HTR-8/SVneo (cell line): ENCODE data around the gene CADM2.
"Not testable (repeated sequence)": the region's sequence is repeated elsewhere in the genome, so short reads cannot be mapped to it uniquely, and the experiment has no call there.

ENCODE experiments used
- DNase-seq: peaks from one replicate; pipeline ENCODE4 v3.0.0; 2011; ENCODE audit warnings: low spot score, mixed read lengths; ENCODE audit not compliant: insufficient read length
- FAIRE-seq: peaks from 2 replicates; lab custom pipeline; 2011; peaks lifted over from hg19 to GRCh38; lab: Jason Lieb, UNC

CADM2 gene

DNA sequence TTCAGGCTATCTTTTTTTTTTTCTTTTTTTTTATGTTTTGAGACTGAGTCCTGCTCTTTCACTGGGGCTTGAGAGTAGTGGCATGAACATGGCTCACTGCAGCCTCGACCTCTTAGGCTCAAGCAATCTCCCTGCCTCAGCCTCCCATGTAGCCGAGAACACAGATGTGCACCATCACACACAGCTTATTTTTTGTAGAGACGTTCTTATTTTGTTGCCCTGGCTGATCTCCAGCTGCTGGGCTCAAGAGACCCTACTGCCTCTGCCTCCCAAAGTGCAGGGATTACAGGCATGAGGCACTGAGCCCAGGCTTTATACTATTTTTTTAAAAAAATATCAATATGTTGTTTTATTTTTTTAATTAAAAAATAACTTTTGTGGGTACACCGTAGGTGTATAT, 467.3 kb downstream of the CADM2 start:
- FAIRE-seq = no peak
- DNase-seq = no peak

DNA sequence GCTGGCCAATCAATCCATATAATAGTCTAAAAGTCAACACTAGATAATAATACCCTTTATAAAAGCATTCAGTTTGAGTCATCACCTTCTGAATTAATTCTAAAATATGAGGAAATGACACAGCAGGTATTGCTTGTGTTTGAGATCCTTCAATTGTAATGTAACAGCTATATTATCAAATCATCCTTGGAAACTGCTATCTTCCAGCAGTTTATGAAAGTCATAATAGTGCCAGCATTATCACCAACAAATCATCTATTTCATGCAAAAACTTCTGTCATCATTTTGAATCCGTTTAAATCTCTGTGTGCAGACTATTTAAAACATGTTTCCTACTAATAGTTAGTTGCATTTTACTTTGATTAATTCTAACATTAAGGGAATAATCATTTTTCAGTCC, 468.7 kb downstream of the CADM2 start:
- FAIRE-seq = no peak
- DNase-seq = no peak

DNA sequence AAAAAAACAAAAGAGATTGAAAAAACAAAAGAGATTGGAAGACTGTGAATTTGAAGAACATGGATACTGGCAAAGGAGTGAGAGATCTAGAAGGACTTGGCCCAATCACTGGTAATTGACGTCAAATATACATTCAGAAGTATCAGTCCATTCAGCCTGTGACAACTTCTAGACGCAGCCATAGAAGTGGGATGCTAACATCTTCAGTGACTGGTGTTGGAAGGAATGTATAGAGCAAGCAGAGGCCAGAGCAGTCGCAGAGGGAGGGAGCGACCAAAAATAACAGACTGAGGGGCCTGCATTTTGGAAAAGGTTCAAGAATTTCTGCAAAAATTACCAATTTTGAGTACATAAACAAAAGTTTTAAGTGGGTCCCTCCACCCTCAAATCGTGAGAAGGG, 473.3 kb downstream of the CADM2 start:
- FAIRE-seq (no peak), DNase-seq (no peak)

DNA sequence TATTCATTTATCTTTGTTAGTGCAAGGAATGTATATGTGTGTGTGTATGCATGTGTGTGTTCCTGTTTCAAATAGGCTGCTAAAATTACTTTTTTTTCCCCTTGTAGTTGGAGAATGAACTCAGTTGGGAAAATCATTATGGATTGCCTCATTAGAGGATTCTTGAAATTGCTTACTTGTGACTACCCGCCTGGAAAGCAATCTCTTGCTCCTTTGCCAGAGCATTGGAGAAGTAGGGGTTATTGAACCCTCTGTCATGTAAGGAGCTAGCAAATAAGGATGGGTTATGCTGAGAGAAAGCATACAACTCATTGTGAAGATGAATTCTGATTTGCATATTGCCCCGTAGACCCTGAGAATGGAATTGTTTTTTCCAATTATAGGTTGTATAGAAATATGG, 474.5 kb downstream of the CADM2 start:
- DNase-seq (no peak), FAIRE-seq (no peak)

DNA sequence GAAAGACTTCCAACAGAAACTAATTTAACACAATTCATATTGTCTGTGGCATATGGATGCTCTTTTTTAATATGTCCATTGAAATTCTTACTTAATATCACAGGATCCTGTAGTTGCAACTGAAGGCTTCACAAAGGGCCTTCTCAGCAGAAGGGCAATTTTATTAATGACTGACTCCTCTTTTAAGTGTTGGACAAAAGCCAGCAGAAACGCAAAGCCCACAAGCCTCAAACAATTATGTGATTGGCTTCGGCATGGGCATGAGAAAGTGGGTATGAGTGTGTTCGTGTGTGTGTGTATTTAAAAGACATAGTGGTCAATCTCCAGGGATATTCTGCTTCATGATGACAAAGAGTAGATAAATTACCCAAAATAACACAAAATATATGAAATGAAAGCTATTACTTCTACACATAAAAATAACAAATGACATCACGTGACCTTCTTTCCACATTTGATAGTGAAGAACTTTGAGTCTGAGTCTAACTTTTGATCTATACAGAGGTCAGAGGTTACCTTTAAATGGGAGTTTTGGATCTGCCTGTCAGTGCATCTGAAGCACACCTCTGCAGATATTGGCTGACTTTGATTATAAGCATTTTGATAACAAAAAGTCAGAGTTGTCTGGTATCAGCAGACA, 496.9 kb downstream of the CADM2 start:
- DNase-seq (no peak), FAIRE-seq (no peak)

DNA sequence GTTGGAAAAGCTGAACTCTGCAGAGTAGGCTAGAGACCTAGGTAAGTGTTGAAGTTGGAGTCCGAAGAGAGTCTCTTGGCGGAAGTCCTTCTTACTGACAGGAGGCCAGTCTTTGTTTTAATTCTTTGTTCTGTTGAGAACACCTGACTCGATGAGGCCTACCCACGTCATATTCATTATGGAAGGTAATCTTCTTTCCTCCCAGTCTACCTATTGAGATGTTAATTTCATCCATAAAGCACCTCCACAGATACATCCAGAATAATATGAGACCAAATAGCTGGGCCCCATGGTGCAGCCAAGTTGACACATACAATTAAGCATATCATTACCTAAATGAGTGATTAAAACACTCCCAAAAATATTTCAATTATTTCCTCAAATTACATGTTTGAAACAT, 515.5 kb downstream of the CADM2 start:
- FAIRE-seq (no peak), DNase-seq (no peak)

DNA sequence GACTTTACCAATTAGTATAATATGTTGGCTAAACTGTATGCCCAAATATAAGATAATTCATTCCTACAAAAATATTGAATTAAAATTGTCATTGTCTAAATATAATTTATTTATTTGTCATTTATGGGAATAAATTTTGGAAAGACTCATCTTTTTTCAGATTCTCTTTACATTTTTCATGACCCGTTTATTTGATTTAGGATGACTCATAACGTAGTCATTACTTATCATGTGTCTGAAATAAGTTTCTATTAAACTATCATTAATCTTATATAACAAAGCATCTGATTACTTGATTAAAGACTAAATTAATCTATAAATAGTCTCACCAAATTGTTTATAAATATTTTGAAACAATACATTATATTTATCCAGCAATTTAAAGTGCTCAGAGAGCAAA, 516.6 kb downstream of the CADM2 start:
- no peak for FAIRE-seq

DNA sequence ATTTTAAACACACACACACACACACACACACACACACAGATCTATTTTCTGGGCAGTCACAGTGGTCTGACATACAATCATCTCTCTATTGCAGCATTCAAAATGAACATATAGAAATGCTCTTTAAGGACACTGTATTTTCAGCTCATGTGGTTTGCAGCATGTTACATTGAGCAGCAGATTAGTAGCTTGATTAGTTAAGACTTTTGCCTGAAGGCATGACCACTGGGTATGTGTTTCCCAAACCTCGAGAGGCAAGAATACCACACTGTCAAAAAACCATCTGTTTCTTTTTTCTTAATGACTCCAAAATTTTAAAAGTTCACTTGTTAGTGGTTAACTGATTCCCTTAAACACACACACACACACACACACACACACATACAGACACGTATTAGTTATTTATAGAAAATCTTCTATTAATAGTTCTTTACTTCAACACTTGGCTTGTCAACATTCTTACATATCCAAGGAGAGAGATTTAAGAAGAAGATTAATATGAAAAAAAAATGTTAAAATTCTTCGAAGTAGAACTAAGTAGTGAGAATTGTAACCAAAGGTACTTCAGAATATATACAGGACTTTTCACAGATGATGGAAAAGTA, 518.2 kb downstream of the CADM2 start:
- FAIRE-seq (no peak), DNase-seq (no peak)

More for the DNA sequence above, 516.6 kb downstream of the CADM2 start:
- DNase-seq = no peak

DNA sequence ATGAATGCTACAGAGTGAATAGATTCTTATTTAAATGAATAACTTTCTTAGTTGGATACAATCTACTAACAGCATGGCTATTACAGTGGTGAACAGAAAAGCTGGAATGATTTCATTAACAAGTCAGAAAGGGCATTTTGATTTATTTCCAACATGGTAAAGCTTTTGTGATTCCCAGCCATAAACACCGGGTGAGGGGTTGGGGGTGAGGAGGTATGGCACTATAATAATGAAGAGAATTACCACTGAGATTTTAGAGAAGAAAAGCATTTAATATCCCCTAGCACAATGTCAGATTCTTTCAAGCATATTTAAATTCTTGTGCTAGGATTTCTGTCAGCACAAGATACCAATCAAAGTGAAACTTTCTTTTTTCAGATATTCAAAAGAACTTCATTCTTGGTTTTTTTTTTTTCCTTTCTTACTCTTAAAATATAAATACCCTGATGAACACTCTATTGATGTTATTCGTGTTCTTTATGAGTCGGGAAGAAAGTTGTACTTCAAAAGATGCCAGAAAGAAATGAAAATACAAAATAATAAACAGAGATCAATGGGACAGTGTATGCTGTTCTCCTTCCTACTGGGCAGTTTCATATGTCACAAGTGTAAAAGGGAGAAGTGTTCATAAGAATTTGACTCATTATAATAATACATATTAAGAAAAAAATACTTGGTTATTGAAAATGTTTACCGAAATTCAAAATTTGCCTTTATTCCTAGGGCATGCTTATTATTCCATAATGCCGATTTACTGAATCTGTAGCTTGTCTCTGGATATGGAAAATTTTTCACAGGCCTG, 522.8 kb downstream of the CADM2 start:
- no peak for DNase-seq
- FAIRE-seq = no peak

DNA sequence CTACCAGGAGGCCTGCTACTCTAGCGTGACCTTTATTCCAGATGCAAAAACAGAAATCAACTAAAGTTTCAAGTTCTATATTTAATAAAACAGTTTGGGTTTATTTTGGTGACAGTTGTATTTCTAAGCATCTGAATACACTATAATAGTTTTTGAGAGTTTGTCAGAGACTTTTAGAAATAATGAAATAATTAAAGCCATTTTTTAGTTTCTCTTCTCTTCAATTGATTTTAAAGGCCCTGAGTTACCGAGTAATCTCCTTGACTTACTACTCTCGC, 523.4 kb downstream of the CADM2 start:
- FAIRE-seq (no peak), DNase-seq (no peak)

DNA sequence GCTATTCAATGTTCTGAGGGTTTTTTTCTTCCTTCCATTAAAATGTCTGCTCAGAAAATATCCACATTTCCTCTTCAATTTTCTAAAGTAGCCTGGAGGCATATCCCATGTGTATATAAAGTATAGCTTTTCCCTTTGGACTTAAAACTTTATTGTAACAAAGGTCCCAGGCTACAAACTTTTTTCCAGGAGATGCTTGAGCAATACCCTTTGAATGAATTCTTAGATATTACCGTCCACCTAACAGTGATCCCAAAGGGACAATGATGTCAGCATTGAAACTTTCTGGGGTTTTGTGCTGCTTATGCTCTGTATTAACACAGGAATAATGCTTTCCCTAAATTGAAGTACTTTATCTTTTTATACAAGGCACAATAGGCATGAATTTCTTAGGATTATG, 525.2 kb downstream of the CADM2 start:
- FAIRE-seq (no peak), DNase-seq (no peak)

DNA sequence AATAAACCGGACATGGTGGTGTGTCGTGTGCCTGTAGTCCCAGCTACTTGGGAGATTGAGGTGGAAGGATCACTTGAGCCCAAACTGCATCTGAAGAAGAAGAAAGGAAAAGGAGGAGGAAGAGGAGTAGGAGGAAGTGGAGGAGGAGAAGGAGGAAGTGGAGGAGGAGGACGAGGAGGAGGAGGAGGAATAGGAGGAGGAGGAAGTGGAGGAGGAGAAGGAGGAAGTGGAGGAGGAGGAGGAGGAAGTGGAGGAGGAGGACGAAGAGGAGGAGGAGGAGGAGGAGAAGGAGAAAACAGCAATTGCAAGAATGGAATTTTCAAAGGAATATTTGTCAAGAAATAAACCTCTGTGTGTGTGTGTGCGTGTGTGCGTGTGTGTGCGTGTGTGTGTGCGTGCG, 528.6 kb downstream of the CADM2 start:
- FAIRE-seq = no peak
- no peak for DNase-seq

DNA sequence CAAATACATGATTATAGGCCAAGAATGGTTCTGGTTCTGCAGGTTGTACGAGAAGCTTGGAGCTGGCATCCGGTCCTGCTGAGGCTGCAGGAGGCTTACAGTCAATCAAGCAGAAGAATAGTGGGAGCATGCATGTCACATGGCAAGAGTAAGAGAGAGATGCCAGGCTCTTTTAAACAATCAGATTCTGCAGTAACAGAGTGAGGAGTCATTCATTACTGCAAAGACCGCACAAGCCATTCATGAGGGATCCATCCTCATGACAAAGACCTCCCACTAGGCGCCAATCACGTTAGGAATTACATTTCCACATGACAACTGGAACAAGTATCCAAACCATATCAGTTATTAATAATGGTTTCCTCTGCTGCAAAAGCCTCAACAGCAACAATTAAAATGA, 536.8 kb downstream of the CADM2 start:
- FAIRE-seq (no peak), DNase-seq (no peak)

DNA sequence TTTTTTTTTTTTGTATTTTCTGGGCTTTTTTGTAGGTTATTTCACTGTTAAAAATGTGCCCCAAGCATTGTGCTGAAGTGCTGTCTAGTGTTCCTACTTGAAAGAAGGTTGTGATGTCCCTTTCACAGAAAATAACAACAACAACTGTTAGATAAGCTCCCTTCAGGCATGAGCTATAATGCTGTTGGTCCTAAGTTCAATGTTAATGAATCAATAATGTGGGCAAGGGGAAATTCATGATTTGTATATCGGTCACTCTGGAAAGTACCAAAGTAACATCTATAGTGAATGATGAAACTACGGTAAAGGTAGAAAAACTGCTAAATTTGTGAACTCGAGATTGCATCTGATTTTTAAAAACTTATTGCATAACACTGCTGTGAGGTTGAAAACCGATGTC, 539.4 kb downstream of the CADM2 start:
- DNase-seq = no peak
- FAIRE-seq = no peak

DNA sequence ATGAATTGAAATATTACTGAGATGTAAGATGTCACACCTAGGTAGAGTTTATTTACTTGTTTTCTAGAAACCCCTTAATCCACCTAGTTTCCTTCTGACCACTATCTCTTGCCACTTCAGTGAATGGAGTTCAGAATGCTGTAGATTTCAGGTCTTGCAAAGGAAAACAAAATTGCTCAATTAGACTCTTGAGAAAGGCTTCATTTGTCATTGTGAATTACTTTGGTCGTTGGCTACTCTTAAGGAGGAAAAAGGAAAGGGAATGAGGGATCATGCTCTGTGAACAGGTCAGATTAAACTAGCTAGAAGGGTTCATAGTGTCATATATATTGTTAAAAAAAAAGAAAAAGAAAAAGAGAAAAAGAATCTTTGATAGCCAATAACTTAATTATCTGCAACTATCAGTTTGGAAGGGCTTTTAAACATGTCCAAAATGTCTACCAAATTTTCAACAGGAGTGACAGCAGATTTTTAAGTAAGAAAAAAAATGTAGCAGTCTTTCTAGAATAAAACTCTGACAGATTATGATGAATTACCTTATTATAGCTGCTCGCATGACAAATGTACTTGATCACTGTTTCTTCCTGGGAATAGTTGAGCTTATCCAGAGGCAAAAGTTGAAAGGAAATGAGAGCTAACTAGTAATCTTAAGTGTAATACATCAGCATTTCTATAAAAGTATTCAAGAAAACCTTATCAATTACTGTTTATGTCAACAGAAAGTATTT, 543.5 kb downstream of the CADM2 start:
- DNase-seq (no peak), FAIRE-seq (no peak)

DNA sequence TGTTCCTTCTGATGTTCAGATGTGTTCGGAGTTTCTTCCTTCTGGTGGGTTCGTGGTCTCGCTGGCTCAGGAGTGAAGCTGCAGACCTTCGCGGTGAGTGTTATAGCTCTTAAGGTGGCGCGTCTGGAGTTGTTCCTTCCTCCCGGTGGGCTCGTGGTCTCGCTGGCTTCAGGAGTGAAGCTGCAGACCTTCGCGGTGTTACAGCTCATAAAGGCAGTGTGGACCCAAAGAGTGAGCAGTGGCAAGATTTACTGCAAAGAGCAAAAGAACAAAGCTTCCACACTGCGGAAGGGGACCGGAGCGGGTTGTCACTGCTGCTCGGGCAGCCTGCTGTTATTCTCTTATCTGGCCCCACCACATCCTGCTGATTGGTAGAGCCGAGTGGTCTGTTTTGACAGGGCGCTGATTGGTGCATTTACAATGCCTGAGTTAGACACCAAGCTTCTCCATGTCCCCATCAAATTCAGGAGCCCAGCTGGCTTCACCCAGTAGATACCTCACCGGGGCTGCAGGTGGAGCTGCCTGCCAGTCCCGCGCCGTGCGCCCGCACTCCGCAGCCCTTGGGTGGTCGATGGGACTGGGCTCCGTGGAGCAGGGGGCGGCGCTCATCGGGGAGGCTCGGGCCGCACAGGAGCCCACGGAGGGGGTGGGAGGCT, 545.5 kb downstream of the CADM2 start:
- DNase-seq, FAIRE-seq: not testable (repeated sequence)

DNA sequence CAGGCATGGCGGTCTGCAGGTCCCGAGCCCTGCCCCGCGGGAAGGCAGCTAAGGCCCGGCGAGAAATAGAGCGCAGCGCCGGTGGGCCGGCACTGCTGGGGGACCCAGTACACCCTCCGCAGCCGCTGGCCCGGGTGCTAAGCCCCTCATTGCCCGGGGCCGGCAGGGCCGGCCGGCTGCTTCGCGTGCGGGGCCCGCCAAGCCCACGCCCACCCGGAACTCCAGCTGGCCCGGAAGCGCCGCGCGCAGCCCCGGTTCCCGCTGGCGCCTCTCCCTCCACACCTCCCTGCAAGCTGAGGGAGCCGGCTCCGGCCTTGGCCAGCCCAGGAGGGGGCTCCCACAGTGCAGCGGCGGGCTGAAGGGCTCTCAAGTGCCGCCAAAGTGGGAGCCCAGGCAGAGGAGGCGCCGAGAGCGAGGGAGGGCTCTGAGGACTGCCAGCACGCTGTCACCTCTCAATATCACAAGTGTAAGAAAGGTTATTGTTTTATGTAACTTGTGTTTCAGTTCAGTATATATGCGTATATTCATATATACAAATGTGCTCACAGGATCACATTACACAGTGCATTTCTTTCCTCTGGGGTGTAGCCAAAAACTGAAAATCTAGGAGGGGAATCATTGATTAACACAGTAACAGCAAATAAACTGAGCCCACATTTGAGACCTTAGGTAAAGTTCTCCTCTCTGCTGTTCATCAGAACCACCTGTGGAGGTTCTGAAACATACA, 546.2 kb downstream of the CADM2 start:
- not testable (repeated sequence) for DNase-seq

DNA sequence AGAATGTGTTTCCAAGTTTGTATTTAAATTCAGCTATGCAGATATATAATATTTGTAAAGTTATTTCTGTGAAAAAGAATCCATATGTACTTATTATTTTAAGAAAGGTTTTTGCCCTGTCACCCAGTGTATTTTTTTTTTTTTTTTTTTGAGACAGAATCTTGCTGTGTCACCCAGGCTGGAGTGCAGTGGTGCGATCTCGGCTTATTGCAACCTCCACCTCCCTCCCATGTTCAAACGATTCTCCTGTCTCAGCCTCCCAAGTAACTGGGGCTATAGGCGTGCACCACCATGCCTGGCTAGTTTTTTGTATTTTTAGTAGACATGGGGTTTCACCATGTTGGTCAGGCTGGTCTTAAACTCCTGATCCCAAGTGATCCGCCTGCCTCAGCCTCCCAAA, 548.3 kb downstream of the CADM2 start:
- FAIRE-seq, DNase-seq: not testable (repeated sequence)

More for the DNA sequence above, 546.2 kb downstream of the CADM2 start:
- FAIRE-seq = not testable (repeated sequence)

DNA sequence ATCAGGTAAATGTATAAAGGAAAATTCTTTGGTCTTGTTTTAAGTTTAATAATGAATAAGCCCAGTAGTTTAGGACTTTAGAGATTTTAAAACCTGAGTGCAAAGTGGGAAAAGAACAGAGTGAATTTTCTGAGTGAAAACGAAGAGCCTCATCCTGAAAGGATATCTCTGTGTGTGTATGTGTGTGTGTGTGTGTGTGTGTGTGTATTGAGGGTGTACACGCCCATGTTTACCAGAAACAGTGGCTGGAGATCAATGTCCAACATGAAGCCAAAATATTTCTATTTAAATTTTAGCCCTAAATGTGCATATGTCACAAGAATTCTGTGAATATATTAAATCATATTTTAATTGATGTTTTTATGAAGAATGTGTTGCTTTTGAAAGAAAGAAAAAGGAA, 549.9 kb downstream of the CADM2 start:
- no peak for FAIRE-seq

DNA sequence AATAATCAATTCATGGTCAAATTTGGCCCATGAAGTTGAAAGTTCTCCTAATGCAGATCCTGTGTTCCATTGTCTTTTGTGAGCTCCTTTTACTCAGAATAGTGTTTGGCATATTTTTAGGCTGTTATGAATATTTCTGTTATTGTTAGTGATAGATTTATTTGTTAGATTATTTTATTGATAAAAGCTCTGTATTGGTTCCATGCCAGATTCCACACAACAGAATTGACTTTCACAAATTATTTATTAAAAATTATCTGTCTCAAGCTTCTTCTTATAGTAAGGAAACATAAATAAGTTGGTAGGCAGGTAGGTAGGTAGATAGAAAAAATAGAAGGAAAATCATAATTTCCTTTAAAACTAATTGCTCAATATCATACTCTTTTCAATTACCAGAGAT, 557.4 kb downstream of the CADM2 start:
- no peak for FAIRE-seq
- no peak for DNase-seq

More for the DNA sequence above, 549.9 kb downstream of the CADM2 start:
- no peak for DNase-seq
